HCT116 (cell line): ENCODE results near the gene PKD2. TPM values are rescaled to one million over a fixed set of nuclear protein-coding genes. Genes with fewer than 3 reads are reported as not detected.

Experiments used
- ATAC-seq: fragments of 200-7000 bp; cut with Tn5 transposase; 2 replicates; pipeline ENCODE4 v1.9.1; 2020; ENCODE audit warnings: mild to moderate bottlenecking, moderate library complexity
- BruUV-seq: library from RNA; stranded (reverse); fragments of 400-500 nt; replicated peaks from 2 replicates; lab custom pipeline; 2021; lab: Mats Ljungman, UMichigan
- CTCF ChIA-PET: fragments of 300-600 bp; sonication (Branson Sonifier 250); formaldehyde crosslinking; loops from one replicate; lab custom pipeline; 2021; ENCODE audit warnings: antibody characterized with exemption; lab: Charles Lee
- POLR2A ChIA-PET: fragments of 300-600, 350-600 bp; sonication (Branson Sonifier 250); formaldehyde crosslinking; loops from one replicate; lab custom pipeline; 2021; ENCODE audit warnings: antibody characterized with exemption; lab: Charles Lee
- RAD21 ChIA-PET, 2 experiments: fragments of 300-600 bp; sonication (Branson Sonifier 250); formaldehyde crosslinking; loops; one replicate each; lab custom pipeline; 2023; ENCODE audit warnings: low total read pairs in 2 of 2; ENCODE audit not compliant: uncharacterized antibody in 2 of 2, unreplicated experiment in 2 of 2, low non-redundant PET in 1 of 2; lab: Charles Lee
- DNase-seq: peaks from one replicate; pipeline ENCODE4 v3.0.0-alpha.2; 2010; ENCODE audit warnings: low read depth, low spot score
- H2AFZ ChIP-seq: fragments of 200-600 bp; shearing (Covaris generic), sonication (generic); 2 replicates; pipeline ENCODE4 v1.6.1; 2017; ENCODE audit warnings: low read depth, mixed run types, mixed read lengths, antibody characterized with exemption, low read length; ENCODE audit not compliant: poor library complexity, severe bottlenecking
- H3K27ac ChIP-seq: 2 replicates; pipeline ENCODE4 v1.5.1; 2012; ENCODE audit warnings: low read depth, low read length
- H3K27me3 ChIP-seq: fragments of 200-600 bp; sonication (generic); 2 replicates; pipeline ENCODE4 v1.6.1; 2016; ENCODE audit warnings: mixed run types, low read length, mixed read lengths; ENCODE audit not compliant: insufficient read depth
- H3K36me3 ChIP-seq, 2 experiments: fragments of 200-500 bp in 1 of 2; fragments of 200-600 bp in 1 of 2; sonication (Bioruptor generic) in 1 of 2; sonication (generic) in 1 of 2; 2 replicates each; pipeline versions ENCODE4 v1.5.1 to v1.6.1; 2014 to 2016; ENCODE audit warnings: low read length in 2 of 2, inconsistent platforms in 1 of 2, mixed read lengths in 1 of 2, mixed run types in 1 of 2; ENCODE audit not compliant: insufficient read depth in 2 of 2, control insufficient read depth in 1 of 2
- H3K4me1 ChIP-seq, 2 experiments: fragments of 200-600 bp in 1 of 2; sonication (generic) in 1 of 2; 2 replicates each; pipeline versions ENCODE4 v1.5.1 to v1.6.1; 2012 to 2017; ENCODE audit warnings: low read length in 2 of 2, inconsistent platforms in 1 of 2, mild to moderate bottlenecking in 1 of 2, mixed read lengths in 1 of 2, mixed run types in 1 of 2, moderate library complexity in 1 of 2; ENCODE audit not compliant: insufficient read depth in 2 of 2, control insufficient read depth in 1 of 2
- H3K4me2 ChIP-seq: fragments of 200-600 bp; sonication (generic); 2 replicates; pipeline ENCODE4 v1.6.1; 2017; ENCODE audit warnings: mixed run types, low read length, mixed read lengths
- H3K4me3 ChIP-seq, 2 experiments: fragments of 200-600 bp in 1 of 2; sonication (generic) in 1 of 2; replicated peaks in 1 of 2; 2 replicates each; pipeline ENCODE4 v1.5.1; 2011 to 2016; ENCODE audit warnings: low read length in 2 of 2, control low read depth in 1 of 2, low read depth in 1 of 2, mild to moderate bottlenecking in 1 of 2, mixed read lengths in 1 of 2, mixed run types in 1 of 2
- H3K79me2 ChIP-seq: fragments of 200-600 bp; sonication (generic); 2 replicates; pipeline ENCODE4 v1.6.1; 2017; ENCODE audit warnings: mild to moderate bottlenecking, mixed run types, low read length, moderate library complexity, mixed read lengths; ENCODE audit not compliant: insufficient read depth
- H3K9ac ChIP-seq: fragments of 200-600 bp; sonication (generic); 2 replicates; pipeline ENCODE4 v1.6.1; 2016; ENCODE audit warnings: low read length, mixed read lengths
- H3K9me2 ChIP-seq: fragments of 200-600 bp; sonication (generic), shearing (Covaris generic); 2 replicates; pipeline ENCODE4 v1.6.1; 2017; ENCODE audit warnings: mixed run types, mild to moderate bottlenecking, moderate library complexity; ENCODE audit not compliant: insufficient read depth
- H3K9me3 ChIP-seq, 2 experiments: fragments of 200-500 bp in 1 of 2; fragments of 200-600 bp in 1 of 2; sonication (Bioruptor generic) in 1 of 2; sonication (generic) in 1 of 2; 2 replicates each; pipeline ENCODE4 v1.6.1; 2014 to 2017; ENCODE audit warnings: low read length in 2 of 2, mixed read lengths in 2 of 2, inconsistent platforms in 1 of 2, low read depth in 1 of 2, mild to moderate bottlenecking in 1 of 2, mixed run types in 1 of 2, moderate library complexity in 1 of 2; ENCODE audit not compliant: control insufficient read depth in 1 of 2, insufficient read depth in 1 of 2
- H4K20me1 ChIP-seq: fragments of 200-600 bp; sonication (generic), shearing (Covaris generic); 2 replicates; pipeline ENCODE4 v1.6.1; 2017; ENCODE audit warnings: mixed run types, mild to moderate bottlenecking, moderate library complexity; ENCODE audit not compliant: insufficient read depth
- ATF3 ChIP-seq: IDR thresholded peaks from 2 replicates; pipeline ENCODE4 v1.6.1; 2012
- CEBPB ChIP-seq: IDR thresholded peaks from 2 replicates; pipeline ENCODE4 v1.6.1; 2012; ENCODE audit warnings: low read depth
- CTCF ChIP-seq, 3 experiments: fragments of 200-600 bp in 1 of 3; sonication (generic) in 1 of 3; IDR thresholded peaks in 2 of 3; conservative IDR thresholded peaks in 1 of 3; 2 replicates each; pipeline ENCODE4 v1.5.1; 2012 to 2017; ENCODE audit warnings: low read depth in 2 of 3, low read length in 2 of 3, antibody characterized with exemption in 1 of 3, borderline replicate concordance in 1 of 3, control low read depth in 1 of 3, mild to moderate bottlenecking in 1 of 3, mixed read lengths in 1 of 3, mixed run types in 1 of 3, moderate library complexity in 1 of 3; ENCODE audit not compliant: insufficient read depth in 1 of 3
- EGR1 ChIP-seq: IDR thresholded peaks from 2 replicates; pipeline ENCODE4 v1.6.1; 2012; ENCODE audit warnings: low read depth
- ELF1 ChIP-seq: IDR thresholded peaks from 2 replicates; pipeline ENCODE4 v1.6.1; 2012; ENCODE audit warnings: low read depth, borderline replicate concordance
- EZH2 ChIP-seq: fragments of 200-600 bp; sonication (generic); IDR thresholded peaks from 2 replicates; pipeline ENCODE4 v1.6.1; 2017; ENCODE audit warnings: antibody characterized with exemption, mixed run types
- EZH2phosphoT487 ChIP-seq: fragments of 200-600 bp; IDR thresholded peaks from 2 replicates; pipeline ENCODE4 v1.6.1; 2018; ENCODE audit warnings: antibody characterized with exemption, borderline replicate concordance
- JUND ChIP-seq: IDR thresholded peaks from 2 replicates; pipeline ENCODE4 v1.6.1; 2012
- MAX ChIP-seq: IDR thresholded peaks from 2 replicates; pipeline ENCODE4 v1.6.1; 2012
- POLR2A ChIP-seq: IDR thresholded peaks from 2 replicates; pipeline ENCODE4 v1.7.0; 2011; ENCODE audit warnings: borderline replicate concordance; ENCODE audit not compliant: insufficient read depth, insufficient read length; ENCODE audit errors: extremely low read depth
- POLR2AphosphoS5 ChIP-seq: IDR thresholded peaks from 2 replicates; pipeline ENCODE4 v1.6.1; 2011; ENCODE audit warnings: mild to moderate bottlenecking, low read depth, low read length, moderate library complexity
- RAD21 ChIP-seq: IDR thresholded peaks from 2 replicates; pipeline ENCODE4 v1.6.1; 2012; ENCODE audit warnings: low read depth, mild to moderate bottlenecking
- REST ChIP-seq: IDR thresholded peaks from 2 replicates; pipeline ENCODE4 v1.6.1; 2012; ENCODE audit warnings: low read depth
- SIN3A ChIP-seq: IDR thresholded peaks from 2 replicates; pipeline ENCODE4 v1.6.1; 2012; ENCODE audit warnings: low read depth
- TCF7L2 ChIP-seq: IDR thresholded peaks from 2 replicates; pipeline ENCODE4 v1.7.0; 2011; ENCODE audit warnings: borderline replicate concordance, inconsistent platforms; ENCODE audit not compliant: insufficient read depth, insufficient read length; ENCODE audit errors: extremely low read depth
- YY1 ChIP-seq: IDR thresholded peaks from 2 replicates; pipeline ENCODE4 v1.6.1; 2011; ENCODE audit warnings: low read length, low read depth, moderate library complexity, mild to moderate bottlenecking; ENCODE audit not compliant: insufficient replicate concordance; ENCODE audit errors: extremely low read depth
- ZBTB33 ChIP-seq: IDR thresholded peaks from 2 replicates; pipeline ENCODE4 v1.6.1; 2011; ENCODE audit warnings: mild to moderate bottlenecking, low read length, moderate library complexity; ENCODE audit not compliant: insufficient replicate concordance; ENCODE audit errors: extremely low read depth
- ZFX ChIP-seq: fragments of 450-650 bp; IDR thresholded peaks from 2 replicates; pipeline ENCODE4 v1.6.1; 2017
- ZNF274 ChIP-seq: fragments of 200-500 bp; sonication (Bioruptor generic); IDR thresholded peaks from 2 replicates; pipeline ENCODE4 v1.6.1; 2014; ENCODE audit warnings: mild to moderate bottlenecking, low read depth, low read length, inconsistent platforms
- intact Hi-C: fragments of 100-400 bp; cut with micrococcal nuclease; formaldehyde crosslinking; loops from 2 replicates; pipeline ENCODE4 v1.10.0; 2022
- total RNA-seq: library from RNA; stranded (reverse); gene quantifications from one replicate; pipeline ENCODE4 v1.2.1, GENCODE V29; 2021; ENCODE audit not compliant: unreplicated experiment

Gene PKD2
- total RNA-seq, 1 experiment from 2014 or later: 10.1 TPM

- H3K27me3 ChIP-seq: no peaks in the 10 kb centered on the region
- H3K79me2 ChIP-seq: no peaks in the 10 kb centered on the region
- no peak overlapping the region for H3K9ac ChIP-seq
- H3K27ac ChIP-seq: no peak overlapping the region
- H3K4me3 ChIP-seq: no peak overlapping the region
- H3K36me3 ChIP-seq: peaks cover 5 to 17% of the 10 kb centered on the region in 2 experiments; a peak in 2 of 4 replicates
- no peak for DNase-seq
- POLR2A ChIA-PET: no interaction called here
- no TSS peak for BruUV-seq
- H3K9me2 ChIP-seq: no peaks in the 10 kb centered on the region
- RAD21 ChIA-PET: no interaction called here
- CTCF ChIA-PET: no interaction called here
- no peaks in the 10 kb centered on the region for H3K9me3 ChIP-seq
- H3K4me1 ChIP-seq: no peaks in the 10 kb centered on the region
- intact Hi-C loops: no loop called here
- ATAC-seq: no peak
- H3K4me2 ChIP-seq: no peak overlapping the region
- TF ChIP-seq RAD21: no peak
- no peak for TF ChIP-seq TCF7L2
- TF ChIP-seq REST: no peak
- TF ChIP-seq ATF3: no peak
- TF ChIP-seq ZNF274: no peak
- no peak for TF ChIP-seq POLR2AphosphoS5
- TF ChIP-seq ELF1: no peak
- no peak for TF ChIP-seq JUND
- TF ChIP-seq EZH2: no peak
- TF ChIP-seq EGR1: no peak
- TF ChIP-seq SIN3A: no peak
- no peak for TF ChIP-seq CEBPB
- no peak for TF ChIP-seq YY1
- TF ChIP-seq MAX: no peak
- TF ChIP-seq ZFX: no peak
- no peak for TF ChIP-seq EZH2phosphoT487
- TF ChIP-seq ZBTB33: no peak
- TF ChIP-seq CTCF (IDR thresholded peaks at IDR 0.05 in 2 of 3, conservative IDR thresholded peaks at IDR 0.05 in 1 of 3; ENCODE audit: borderline replicate concordance in 1 of 3, insufficient read depth in 1 of 3, low read depth in 2 of 3, low read length in 2 of 3): no peak
- no peak for TF ChIP-seq POLR2A
- H4K20me1 ChIP-seq: no peaks in the 10 kb centered on the region
- no peak overlapping the region for H2AFZ ChIP-seq
Measured at GRCh38 chr4:88062311-88062710, 54.9 kb downstream of the PKD2 start.
